Neural crest cell (in vitro differentiated cells): ENCODE data around the gene CA9. TPM values are rescaled to one million over a fixed set of nuclear protein-coding genes. Genes with fewer than 3 reads are reported as not detected.

Experiments
- DNase-seq: peaks from one replicate; pipeline ENCODE4 v3.0.0; 2021; ENCODE audit warnings: low read depth, mixed read lengths, low spot score
- H3K27ac Mint-ChIP-seq: one replicate; pipeline ENCODE4 v1.8.0; 2021; ENCODE audit warnings: mild to moderate bottlenecking, mixed read lengths; ENCODE audit not compliant: unreplicated experiment
- H3K27me3 Mint-ChIP-seq: 2 replicates; pipeline ENCODE4 v1.8.0; 2021; ENCODE audit warnings: low read depth, mild to moderate bottlenecking, mixed read lengths
- H3K36me3 Mint-ChIP-seq: 2 replicates; pipeline ENCODE4 v1.8.0; 2021; ENCODE audit warnings: low read depth, mild to moderate bottlenecking, mixed read lengths
- H3K4me1 Mint-ChIP-seq: 2 replicates; pipeline ENCODE4 v1.8.0; 2021; ENCODE audit warnings: mixed read lengths
- H3K4me3 Mint-ChIP-seq: one replicate; pipeline ENCODE4 v1.8.0; 2021; ENCODE audit warnings: mild to moderate bottlenecking, mixed read lengths
- H3K9me3 Mint-ChIP-seq: 2 replicates; pipeline ENCODE4 v1.8.0; 2021; ENCODE audit warnings: mixed read lengths
- total RNA-seq: library from RNA; stranded (reverse); gene quantifications from 2 replicates; pipeline ENCODE4 v1.2.1, GENCODE V29; 2021
- TF ChIP-seq, protein P1 (sequence below): fragments of 200-600 bp; sonication (generic); conservative IDR thresholded peaks from 2 replicates; pipeline ENCODE4 v1.5.0; 2021; ENCODE audit warnings: antibody characterized with exemption, mild to moderate bottlenecking

The CA9 gene
- total RNA-seq, 1 donor from 2014 or later = 0.63 TPM

DNA sequence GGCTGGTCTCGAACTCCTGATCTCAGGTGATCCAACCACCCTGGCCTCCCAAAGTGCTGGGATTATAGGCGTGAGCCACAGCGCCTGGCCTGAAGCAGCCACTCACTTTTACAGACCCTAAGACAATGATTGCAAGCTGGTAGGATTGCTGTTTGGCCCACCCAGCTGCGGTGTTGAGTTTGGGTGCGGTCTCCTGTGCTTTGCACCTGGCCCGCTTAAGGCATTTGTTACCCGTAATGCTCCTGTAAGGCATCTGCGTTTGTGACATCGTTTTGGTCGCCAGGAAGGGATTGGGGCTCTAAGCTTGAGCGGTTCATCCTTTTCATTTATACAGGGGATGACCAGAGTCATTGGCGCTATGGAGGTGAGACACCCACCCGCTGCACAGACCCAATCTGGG lies 1.5 kb downstream of the CA9 start:
- Mint-ChIP-seq H3K4me3 (peak overlapping the region; percentile 75), H3K9me3 (no peaks in the 10 kb centered on the region), H3K4me1 (peaks cover 11% of the 10 kb centered on the region), H3K36me3 (no peaks in the 10 kb centered on the region), H3K27me3 (peaks cover 8% of the 10 kb centered on the region), H3K27ac (no peak overlapping the region)
- DNase-seq = no peak
- TF ChIP-seq, protein P1, sequence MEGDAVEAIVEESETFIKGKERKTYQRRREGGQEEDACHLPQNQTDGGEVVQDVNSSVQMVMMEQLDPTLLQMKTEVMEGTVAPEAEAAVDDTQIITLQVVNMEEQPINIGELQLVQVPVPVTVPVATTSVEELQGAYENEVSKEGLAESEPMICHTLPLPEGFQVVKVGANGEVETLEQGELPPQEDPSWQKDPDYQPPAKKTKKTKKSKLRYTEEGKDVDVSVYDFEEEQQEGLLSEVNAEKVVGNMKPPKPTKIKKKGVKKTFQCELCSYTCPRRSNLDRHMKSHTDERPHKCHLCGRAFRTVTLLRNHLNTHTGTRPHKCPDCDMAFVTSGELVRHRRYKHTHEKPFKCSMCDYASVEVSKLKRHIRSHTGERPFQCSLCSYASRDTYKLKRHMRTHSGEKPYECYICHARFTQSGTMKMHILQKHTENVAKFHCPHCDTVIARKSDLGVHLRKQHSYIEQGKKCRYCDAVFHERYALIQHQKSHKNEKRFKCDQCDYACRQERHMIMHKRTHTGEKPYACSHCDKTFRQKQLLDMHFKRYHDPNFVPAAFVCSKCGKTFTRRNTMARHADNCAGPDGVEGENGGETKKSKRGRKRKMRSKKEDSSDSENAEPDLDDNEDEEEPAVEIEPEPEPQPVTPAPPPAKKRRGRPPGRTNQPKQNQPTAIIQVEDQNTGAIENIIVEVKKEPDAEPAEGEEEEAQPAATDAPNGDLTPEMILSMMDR = no peak

DNA sequence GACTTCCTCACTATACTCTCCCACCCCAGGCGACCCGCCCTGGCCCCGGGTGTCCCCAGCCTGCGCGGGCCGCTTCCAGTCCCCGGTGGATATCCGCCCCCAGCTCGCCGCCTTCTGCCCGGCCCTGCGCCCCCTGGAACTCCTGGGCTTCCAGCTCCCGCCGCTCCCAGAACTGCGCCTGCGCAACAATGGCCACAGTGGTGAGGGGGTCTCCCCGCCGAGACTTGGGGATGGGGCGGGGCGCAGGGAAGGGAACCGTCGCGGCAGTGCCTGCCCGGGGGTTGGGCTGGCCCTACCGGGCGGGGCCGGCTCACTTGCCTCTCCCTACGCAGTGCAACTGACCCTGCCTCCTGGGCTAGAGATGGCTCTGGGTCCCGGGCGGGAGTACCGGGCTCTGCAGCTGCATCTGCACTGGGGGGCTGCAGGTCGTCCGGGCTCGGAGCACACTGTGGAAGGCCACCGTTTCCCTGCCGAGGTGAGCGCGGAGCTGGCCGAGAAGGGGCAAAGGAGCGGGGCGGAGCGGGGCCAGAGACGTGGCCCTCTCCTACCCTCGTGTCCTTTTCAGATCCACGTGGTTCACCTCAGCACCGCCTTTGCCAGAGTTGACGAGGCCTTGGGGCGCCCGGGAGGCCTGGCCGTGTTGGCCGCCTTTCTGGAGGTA lies 2.1 kb downstream of the CA9 start:
- Mint-ChIP-seq H3K36me3 (no peaks in the 10 kb centered on the region), H3K9me3 (no peaks in the 10 kb centered on the region), H3K27me3 (peaks cover 8% of the 10 kb centered on the region), H3K4me1 (peaks cover 11% of the 10 kb centered on the region), H3K27ac (no peak overlapping the region), H3K4me3 (peak overlapping the region; percentile 75)
- peak; percentile 90 for DNase-seq
- TF ChIP-seq, protein P1 = no peak

DNA sequence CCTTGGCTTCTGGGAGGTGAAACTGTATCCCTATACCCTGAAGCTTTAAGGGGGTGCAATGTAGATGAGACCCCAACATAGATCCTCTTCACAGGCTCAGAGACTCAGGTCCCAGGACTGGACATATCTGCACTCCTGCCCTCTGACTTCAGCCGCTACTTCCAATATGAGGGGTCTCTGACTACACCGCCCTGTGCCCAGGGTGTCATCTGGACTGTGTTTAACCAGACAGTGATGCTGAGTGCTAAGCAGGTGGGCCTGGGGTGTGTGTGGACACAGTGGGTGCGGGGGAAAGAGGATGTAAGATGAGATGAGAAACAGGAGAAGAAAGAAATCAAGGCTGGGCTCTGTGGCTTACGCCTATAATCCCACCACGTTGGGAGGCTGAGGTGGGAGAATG lies 5.4 kb downstream of the CA9 start:
- no peak overlapping the region for H3K4me3 Mint-ChIP-seq
- DNase-seq = no peak
- H3K9me3 Mint-ChIP-seq = no peaks in the 10 kb centered on the region
- peaks cover 8% of the 10 kb centered on the region for H3K27me3 Mint-ChIP-seq
- no peak overlapping the region for H3K27ac Mint-ChIP-seq
- TF ChIP-seq, protein P1 = no peak
- H3K4me1 Mint-ChIP-seq = peaks cover 20% of the 10 kb centered on the region
- H3K36me3 Mint-ChIP-seq = peaks cover 6% of the 10 kb centered on the region

DNA sequence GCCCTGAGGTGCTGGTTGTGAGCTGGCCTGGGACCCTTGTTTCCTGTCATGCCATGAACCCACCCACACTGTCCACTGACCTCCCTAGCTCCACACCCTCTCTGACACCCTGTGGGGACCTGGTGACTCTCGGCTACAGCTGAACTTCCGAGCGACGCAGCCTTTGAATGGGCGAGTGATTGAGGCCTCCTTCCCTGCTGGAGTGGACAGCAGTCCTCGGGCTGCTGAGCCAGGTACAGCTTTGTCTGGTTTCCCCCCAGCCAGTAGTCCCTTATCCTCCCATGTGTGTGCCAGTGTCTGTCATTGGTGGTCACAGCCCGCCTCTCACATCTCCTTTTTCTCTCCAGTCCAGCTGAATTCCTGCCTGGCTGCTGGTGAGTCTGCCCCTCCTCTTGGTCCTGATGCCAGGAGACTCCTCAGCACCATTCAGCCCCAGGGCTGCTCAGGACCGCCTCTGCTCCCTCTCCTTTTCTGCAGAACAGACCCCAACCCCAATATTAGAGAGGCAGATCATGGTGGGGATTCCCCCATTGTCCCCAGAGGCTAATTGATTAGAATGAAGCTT lies 6.1 kb downstream of the CA9 start:
- Mint-ChIP-seq H3K27me3 (peaks cover 3% of the 10 kb centered on the region), H3K4me1 (peaks cover 14% of the 10 kb centered on the region), H3K36me3 (peaks cover 6% of the 10 kb centered on the region), H3K9me3 (no peaks in the 10 kb centered on the region), H3K27ac (no peak overlapping the region), H3K4me3 (no peak overlapping the region)
- no peak for DNase-seq
- TF ChIP-seq, protein P1 = no peak

DNA sequence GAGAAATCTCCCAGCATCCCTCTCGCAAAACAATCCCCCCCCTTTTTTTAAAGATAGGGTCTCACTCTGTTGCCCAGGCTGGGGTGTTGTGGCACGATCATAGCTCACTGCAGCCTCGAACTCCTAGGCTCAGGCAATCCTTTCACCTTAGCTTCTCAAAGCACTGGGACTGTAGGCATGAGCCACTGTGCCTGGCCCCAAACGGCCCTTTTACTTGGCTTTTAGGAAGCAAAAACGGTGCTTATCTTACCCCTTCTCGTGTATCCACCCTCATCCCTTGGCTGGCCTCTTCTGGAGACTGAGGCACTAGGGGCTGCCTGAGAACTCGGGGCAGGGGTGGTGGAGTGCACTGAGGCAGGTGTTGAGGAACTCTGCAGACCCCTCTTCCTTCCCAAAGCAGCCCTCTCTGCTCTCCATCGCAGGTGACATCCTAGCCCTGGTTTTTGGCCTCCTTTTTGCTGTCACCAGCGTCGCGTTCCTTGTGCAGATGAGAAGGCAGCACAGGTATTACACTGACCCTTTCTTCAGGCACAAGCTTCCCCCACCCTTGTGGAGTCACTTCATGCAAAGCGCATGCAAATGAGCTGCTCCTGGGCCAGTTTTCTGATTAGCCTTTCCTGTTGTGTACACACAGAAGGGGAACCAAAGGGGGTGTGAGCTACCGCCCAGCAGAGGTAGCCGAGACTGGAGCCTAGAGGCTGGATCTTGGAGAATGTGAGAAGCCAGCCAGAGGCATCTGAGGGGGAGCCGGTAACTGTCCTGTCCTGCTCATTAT lies 6.8 kb downstream of the CA9 start:
- Mint-ChIP-seq H3K4me1 (peaks cover 14% of the 10 kb centered on the region), H3K27me3 (peaks cover 3% of the 10 kb centered on the region), H3K4me3 (no peak overlapping the region), H3K36me3 (peaks cover 6% of the 10 kb centered on the region), H3K9me3 (no peaks in the 10 kb centered on the region), H3K27ac (no peak overlapping the region)
- no peak for DNase-seq
- TF ChIP-seq, protein P1 = no peak
